Measurements from ENCODE around the gene PRDM16.
A peak's percentile ranks its signal among the peaks of the same experiment; 100 is the strongest.

The PRDM16 gene

DNA sequence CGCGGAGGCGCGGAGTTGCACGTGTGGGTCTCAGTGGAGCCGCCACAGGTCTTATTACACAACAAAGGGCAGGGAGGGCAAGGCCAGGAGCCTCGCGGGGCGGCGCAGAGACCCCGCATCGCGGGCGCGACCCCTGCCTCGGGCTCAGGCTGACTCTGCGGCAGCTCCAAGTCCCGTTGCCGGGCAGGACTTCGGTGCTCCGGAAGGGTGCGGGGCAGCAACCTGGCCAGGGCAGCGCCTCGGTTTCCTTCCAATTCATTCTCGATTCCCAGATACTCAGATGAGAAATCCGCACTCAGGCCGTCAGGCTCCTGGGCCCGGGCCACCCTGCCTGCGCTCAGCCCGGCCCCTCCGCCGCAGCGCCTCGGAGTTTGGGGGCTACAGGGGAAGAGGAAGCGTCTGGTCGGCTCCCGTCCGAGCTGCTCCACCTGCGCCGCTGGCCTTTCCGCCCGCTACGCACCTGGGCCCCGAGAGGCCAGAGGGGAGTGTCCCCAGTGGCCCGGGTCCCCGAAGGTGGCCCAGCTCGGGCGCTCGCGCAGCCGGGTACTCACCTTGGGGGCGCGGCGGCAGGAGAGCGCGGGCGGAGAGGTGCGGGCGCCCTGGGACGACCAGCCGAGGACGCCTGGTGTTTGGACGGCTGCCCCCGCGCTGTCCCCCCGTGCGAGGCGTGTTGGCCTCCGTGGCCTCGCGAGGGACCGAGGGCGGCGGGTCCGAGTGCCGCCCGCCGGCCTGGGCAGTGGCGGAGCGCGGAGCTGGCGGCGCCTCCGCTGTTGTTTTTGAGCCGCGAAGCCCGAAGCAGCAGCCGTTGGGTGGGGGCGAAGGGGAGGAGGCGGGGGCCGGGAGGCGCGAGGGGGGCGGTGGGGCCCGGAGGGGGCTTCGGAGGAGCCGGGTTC is 1.1 kb upstream of the PRDM16 start:
- DNase-seq: peak; percentile 63

DNA sequence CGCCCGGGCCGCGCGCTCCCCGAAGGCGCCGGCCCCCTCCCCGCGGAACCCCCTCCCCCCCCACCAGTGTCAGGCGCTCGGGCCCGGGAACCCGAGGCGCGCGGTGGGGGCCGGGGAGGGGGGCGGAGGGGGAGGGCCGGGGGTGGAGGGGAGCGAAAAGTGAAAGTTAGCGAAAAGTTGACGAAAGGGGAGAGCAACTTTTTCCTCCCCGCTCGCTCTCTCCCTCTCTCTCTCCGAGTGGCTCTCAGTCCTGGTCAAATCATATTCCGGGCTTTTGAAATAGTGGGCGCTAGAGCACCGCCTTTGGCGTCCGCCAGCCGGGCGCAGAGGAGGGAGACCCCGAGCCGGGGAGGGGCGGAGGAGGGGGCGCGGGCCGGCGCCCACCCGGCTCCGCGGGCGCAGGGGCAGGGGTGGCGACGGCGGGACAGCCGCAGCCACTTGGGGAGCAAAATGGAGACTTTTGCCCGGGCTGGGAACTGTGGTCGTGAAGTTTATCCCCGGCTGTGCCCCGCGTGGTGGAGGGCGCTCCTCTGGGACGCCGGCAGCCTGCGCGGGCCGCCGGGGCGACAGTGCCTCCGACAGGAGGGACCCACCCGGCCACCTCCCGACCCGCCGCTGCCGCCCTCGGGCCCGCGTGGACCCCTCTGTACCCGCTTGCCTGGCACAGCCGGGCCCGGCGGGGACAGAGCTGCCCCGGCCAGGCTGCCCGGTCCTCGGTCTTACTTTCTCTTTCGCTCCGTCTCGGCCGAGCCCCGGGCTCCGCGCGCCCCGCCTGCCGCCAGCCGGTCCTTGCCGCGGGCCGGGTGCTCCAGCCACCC is 697 bp downstream of the PRDM16 start:
- peak; percentile 85 for DNase-seq

- no peak for DNase-seq
Measured at GRCh38 chr1:3070309-3070643, 1.3 kb downstream of the PRDM16 start.

DNA sequence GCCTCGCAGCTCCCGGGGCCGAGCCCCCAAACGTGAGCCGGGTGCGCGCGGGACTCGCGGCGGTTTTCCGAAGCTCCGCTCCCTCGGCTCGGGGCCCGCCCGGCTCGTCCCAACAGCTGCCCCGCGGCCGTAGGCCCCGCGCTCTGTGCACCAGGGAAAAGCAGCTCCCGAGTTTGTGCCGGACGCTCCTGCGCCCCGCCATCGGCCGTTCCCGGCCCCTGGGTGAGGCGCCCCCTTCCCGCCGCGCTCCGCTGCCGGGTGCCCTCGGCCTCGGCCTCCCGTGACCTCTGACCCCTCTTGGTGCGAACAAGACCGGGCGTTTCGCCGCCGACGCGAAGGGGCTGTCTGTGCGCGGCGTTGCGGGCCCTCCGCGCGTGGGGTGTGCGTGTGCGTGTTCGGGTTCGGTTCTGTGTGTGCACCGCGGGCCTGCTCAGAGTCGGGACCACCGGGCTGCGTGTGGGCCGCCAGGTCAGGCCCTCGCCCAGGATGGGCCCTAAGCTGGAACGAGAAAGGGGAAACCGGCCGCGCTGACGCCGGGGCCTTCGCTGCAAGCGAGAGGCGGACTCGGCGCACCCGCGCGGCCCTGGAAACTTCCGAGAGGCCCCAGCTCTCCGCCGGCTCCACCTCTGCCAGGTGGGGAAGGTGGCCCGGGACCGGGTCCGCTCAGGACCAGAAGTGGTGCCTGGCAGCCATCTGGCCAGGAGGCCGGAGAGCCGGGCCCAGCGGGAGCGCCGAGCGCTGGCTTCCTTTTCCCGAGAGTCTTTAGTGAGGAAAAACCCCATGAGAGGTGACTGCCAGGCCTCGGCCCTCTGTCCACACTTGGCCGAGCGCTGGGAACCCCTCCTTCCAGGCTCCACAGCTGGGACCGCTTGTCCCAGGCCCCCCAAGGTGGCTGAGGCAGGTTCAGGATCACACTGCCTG is 1.9 kb downstream of the PRDM16 start:
- peak; percentile 71 for DNase-seq

DNA sequence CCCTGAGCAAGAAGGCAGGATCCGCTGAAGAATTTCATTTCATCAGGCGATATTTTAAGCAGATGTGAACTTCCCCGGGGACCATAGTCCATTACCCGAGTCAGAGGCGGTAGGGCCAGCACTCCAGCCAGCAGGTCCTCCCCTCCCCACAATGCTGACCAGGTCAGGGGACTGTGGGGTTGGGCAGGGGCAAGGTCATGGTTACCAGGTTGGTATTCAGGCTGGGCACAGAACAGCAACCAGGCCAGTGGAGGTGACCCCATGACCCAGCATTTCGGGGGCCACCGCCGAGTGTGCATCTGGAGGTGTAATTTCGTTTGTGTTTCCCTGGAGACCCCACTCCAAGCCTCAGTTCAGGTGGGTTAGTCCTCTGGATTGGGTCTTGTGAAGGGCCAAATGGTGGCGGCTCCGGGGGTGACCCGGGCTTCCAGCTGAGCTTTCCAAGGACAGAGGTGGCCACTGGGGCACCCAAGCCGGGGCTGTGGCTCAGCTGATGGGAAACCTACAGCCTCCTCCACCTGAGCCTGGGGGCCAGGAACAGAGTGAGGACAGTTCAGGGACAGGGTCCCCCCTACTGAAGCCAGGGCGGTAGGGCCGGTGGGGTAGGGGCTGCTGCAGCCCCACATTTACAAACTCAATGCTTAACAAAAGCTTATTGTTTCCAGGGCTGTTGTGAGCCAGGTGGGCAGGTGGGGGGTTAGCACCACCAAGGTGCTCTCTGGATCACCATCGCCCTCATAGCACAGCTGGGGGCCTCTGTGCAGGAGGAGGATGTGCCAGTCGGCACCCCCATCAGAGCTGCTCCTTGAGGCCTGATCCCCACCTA is 2.8 kb downstream of the PRDM16 start:
- peak; percentile 54 for DNase-seq

DNA sequence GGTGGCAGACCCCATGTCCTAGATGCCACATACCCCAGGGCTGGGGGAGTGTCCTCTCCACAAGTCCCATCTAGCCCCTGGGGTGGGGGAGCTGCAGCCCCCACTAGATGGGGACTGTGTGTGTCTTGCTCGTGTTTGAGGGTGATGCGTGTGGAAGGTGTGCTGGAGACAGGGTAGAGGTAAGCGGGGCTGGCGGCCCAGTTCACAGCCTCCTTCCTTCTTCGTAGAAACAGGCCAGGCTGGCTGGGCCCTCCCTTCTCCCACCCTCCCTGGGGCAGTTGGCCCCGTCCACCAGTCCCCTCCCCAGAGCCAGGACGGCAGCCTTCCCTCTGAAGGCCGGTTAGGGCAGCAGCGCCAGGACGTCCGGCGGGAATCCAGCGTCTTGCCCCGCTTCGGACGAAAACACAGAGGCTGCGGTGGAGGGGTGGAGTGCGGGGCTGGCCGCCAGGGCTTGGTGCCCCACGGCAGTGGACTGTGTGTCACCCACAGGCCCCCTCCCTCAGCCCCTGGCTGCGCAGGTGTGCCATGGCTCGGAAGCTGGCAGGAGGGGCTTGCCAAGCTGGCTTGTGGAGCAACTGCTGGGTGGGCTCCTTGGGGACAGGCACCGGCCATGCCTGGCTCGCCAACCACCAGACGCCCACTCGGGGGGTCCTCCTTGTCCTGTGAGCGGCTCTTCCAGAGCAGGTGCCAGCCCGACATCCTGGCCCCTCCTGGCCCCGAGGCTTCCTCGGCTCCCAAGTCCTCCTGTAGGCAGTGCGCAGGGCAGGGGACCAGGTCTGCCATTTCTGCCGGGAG is 3.6 kb downstream of the PRDM16 start:
- peak; percentile 68 for DNase-seq

- DNase-seq: no peak
Measured at GRCh38 chr1:3073186-3073488, 4.1 kb downstream of the PRDM16 start.

- DNase-seq: peak; percentile 62
Measured at GRCh38 chr1:3073489-3074296, 4.7 kb downstream of the PRDM16 start.

- peak; percentile 48 for DNase-seq
Measured at GRCh38 chr1:3074297-3074741, 5.3 kb downstream of the PRDM16 start.

- DNase-seq: peak; percentile 33
Measured at GRCh38 chr1:3074800-3075199, 5.8 kb downstream of the PRDM16 start.

- no peak for DNase-seq
Measured at GRCh38 chr1:3075666-3076362, 6.8 kb downstream of the PRDM16 start.

DNA sequence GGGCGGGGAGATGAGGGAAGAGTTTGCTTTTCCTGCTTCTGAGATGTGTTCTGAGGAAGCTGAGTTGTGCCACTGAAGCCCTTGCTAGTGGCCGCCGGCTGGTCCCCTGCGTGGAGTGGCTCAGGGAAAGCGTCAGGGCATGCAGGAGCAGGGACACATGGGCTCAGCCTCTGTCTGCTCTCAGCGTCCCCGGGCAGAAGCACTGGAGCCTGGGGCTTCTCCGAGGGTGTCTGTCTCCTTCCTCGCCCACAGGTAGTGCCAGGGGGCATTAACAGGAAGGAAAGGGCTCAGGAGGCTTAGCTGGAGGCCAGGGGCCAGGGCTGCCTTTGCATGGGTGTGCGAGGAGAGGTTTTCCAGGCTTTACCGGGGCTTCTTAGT is 7.3 kb downstream of the PRDM16 start:
- DNase-seq: no peak

- no peak for DNase-seq
Measured at GRCh38 chr1:3077081-3077480, 8.1 kb downstream of the PRDM16 start.

- DNase-seq: no peak
Measured at GRCh38 chr1:3077561-3077960, 8.6 kb downstream of the PRDM16 start.

- no peak for DNase-seq
Measured at GRCh38 chr1:3078430-3078861, 9.4 kb downstream of the PRDM16 start.

GRCh38 chr1:3078871-3079270 is 9.9 kb downstream of the PRDM16 start:
- DNase-seq: no peak

DNA sequence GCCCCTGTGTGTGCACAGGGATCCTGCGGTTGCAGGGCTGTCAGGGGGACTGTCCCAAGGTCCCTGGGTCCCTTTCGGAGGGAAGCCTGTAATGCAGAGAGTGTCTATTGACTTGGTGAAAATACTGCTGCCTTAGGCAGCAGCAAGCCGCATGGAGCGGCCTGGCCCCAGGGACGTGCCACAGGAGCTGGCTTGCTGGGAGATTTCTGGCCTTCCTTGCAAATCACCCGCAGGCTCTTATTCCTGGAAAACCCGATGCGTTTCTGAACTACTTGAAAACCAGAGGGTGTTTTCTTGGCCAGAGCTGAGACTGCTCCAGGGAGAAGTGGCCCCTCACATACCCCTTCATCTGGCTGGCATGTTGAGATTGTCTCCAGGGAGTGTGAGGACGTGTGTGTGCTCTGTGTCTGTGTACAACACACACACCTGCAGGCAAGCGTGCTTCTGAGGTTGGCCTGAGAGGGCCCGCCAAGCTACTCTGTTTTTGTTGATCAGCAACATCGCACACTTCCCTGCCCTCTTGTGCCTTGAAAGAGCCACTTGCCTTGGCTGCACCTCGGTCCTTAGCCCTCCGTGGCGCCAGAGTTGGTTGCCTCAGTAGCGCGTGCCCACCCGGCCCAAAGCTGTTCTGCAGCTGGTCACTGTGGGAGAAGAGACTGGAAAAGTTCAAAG is 10.5 kb downstream of the PRDM16 start:
- DNase-seq: no peak
